ENCODE data around the gene CAND1.

Gene CAND1

DNA sequence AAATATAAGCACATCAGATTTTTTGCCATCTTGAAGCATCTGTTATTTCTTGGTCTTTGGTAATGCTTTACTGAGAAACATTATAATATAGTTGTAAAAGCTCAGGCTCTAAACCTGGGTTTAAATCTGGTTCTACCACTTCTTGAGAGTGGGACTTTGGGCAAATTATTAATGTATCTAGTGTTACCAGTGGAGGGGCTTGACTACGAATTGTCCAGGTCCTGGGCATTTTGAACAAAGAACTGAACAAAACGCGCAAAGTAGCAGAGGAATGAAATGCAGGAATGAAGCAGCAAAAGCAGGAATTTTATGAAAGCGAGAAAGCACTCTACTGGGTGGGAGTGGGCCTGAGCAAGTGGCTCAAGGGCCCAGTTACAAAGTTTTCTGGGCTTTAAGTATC, 50.8 kb downstream of the CAND1 start:
- H3K36me3 ChIP-seq (ENCODE audit: low read length) = peaks cover 29% of the 10 kb centered on the region; the same call in 1 of the 2 replicates
- no peak for TF ChIP-seq CTCF (IDR thresholded peaks at IDR 0.05; ENCODE audit: insufficient read depth, low read length, poor library complexity, severe bottlenecking)
- TF ChIP-seq EZH2phosphoT487 (conservative IDR thresholded peaks at IDR 0.05; ENCODE audit: low read length) = no peak

DNA sequence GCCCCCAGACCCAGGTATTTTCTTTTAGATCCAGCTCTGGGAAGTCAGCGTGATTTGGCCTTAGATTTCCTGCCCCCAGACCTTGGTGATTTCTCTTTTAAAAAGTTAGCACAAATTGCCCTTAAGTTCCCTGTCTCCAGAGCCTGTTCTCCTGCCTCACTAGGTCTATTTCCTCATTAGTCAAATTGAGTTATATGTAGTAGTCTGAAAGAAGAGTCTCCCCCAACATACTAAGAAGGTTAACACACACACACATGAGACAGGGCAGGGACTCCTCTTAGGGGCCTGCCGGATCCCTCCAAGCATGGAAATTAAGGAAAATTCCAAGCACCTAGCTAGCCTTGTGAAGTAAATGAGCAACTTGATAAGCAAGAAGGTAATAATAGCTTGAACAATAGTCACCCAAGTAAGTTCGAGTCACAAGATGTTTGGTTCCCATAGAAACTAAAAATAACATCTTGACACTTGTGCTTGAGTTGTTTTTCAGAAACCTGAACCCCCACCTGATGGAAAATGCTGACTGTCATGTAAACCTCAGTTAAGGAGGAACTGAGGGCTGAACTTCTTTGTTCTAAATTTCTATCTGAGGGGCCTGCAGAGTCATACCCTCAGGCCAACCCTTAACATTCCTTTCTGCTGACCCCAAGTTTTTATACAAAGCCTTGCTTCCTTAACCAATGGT, 51.6 kb downstream of the CAND1 start:
- no peak overlapping the region for H3K9ac ChIP-seq (ENCODE audit: low read length)
- H3K4me3 ChIP-seq (ENCODE audit: insufficient read depth, low read length, poor library complexity, severe bottlenecking) = no peak overlapping the region
- no peaks in the 10 kb centered on the region for H3K79me2 ChIP-seq (ENCODE audit: insufficient read depth, low read length)
- H3K27ac ChIP-seq (ENCODE audit: low read depth, low read length) = no peak overlapping the region
- H3K9me3 ChIP-seq (ENCODE audit: insufficient read depth, low read length) = no peaks in the 10 kb centered on the region
- H3K27me3 ChIP-seq (ENCODE audit: low read length) = no peaks in the 10 kb centered on the region
- 0 out of 2 replicates have a peak, but pooled peaks cover 5% of the 10 kb centered on the region for H3F3A ChIP-seq (ENCODE audit: insufficient read depth)
- TF ChIP-seq EZH2phosphoT487 (conservative IDR thresholded peaks at IDR 0.05; ENCODE audit: low read length) = no peak
- TF ChIP-seq CTCF (IDR thresholded peaks at IDR 0.05; ENCODE audit: insufficient read depth, low read length, poor library complexity, severe bottlenecking) = no peak
- peaks cover 29% of the 10 kb centered on the region; the same call in 1 of the 2 replicates for H3K36me3 ChIP-seq (ENCODE audit: low read length)
- no peaks in the 10 kb centered on the region for H3K9me2 ChIP-seq (replicated peaks; ENCODE audit: insufficient read depth, low read length)
- no peak overlapping the region for H2AFZ ChIP-seq (ENCODE audit: low read depth, low read length, severe bottlenecking)
- H3K4me2 ChIP-seq (ENCODE audit: low read depth, low read length, poor library complexity, severe bottlenecking) = no peak overlapping the region
- no peaks in the 10 kb centered on the region for H4K20me1 ChIP-seq (ENCODE audit: low read depth, low read length)

More for the DNA sequence above, 50.8 kb downstream of the CAND1 start:
- H3K27me3 ChIP-seq (ENCODE audit: low read length) = no peaks in the 10 kb centered on the region
- no peaks in the 10 kb centered on the region for H3F3A ChIP-seq (ENCODE audit: insufficient read depth)
- no peak overlapping the region for H2AFZ ChIP-seq (ENCODE audit: low read depth, low read length, severe bottlenecking)
- no peaks in the 10 kb centered on the region for H3K9me2 ChIP-seq (replicated peaks; ENCODE audit: insufficient read depth, low read length)
- no peak overlapping the region for H3K4me3 ChIP-seq (ENCODE audit: insufficient read depth, low read length, poor library complexity, severe bottlenecking)
- no peaks in the 10 kb centered on the region for H3K9me3 ChIP-seq (ENCODE audit: insufficient read depth, low read length)
- H3K9ac ChIP-seq (ENCODE audit: low read length) = no peak overlapping the region
- no peaks in the 10 kb centered on the region for H4K20me1 ChIP-seq (ENCODE audit: low read depth, low read length)
- no peaks in the 10 kb centered on the region for H3K79me2 ChIP-seq (ENCODE audit: insufficient read depth, low read length)
- no peak overlapping the region for H3K27ac ChIP-seq (ENCODE audit: low read depth, low read length)
- no peak overlapping the region for H3K4me2 ChIP-seq (ENCODE audit: low read depth, low read length, poor library complexity, severe bottlenecking)

- Histone ChIP-seq H3K9me2 (replicated peaks; ENCODE audit: insufficient read depth, low read length) (no peaks in the 10 kb centered on the region), H3K36me3 (ENCODE audit: low read length) (peaks cover 19% of the 10 kb centered on the region; the same call in 1 of the 2 replicates), H3K79me2 (ENCODE audit: insufficient read depth, low read length) (no peaks in the 10 kb centered on the region), H2AFZ (ENCODE audit: low read depth, low read length, severe bottlenecking) (no peak overlapping the region), H3K27ac (ENCODE audit: low read depth, low read length) (no peak overlapping the region), H3K4me3 (ENCODE audit: insufficient read depth, low read length, poor library complexity, severe bottlenecking) (no peak overlapping the region), H3K27me3 (ENCODE audit: low read length) (no peaks in the 10 kb centered on the region), H3K9ac (ENCODE audit: low read length) (no peak overlapping the region), H3K4me2 (ENCODE audit: low read depth, low read length, poor library complexity, severe bottlenecking) (no peak overlapping the region), H4K20me1 (ENCODE audit: low read depth, low read length) (no peaks in the 10 kb centered on the region), H3F3A (ENCODE audit: insufficient read depth) (peaks cover 6% of the 10 kb centered on the region; the same call in 1 of the 2 replicates), H3K9me3 (ENCODE audit: insufficient read depth, low read length) (no peaks in the 10 kb centered on the region)
- TF ChIP-seq EZH2phosphoT487 (conservative IDR thresholded peaks at IDR 0.05; ENCODE audit: low read length) (no peak), CTCF (IDR thresholded peaks at IDR 0.05; ENCODE audit: insufficient read depth, low read length, poor library complexity, severe bottlenecking) (no peak)
These were observed 53.4 kb downstream of the CAND1 start for GRCh38 chr12:67322580-67322979.
